Testis (tissue), 3 donors: ENCODE measurements around the gene SLC25A41. TPM values are rescaled to one million over a fixed set of nuclear protein-coding genes. Genes with fewer than 3 reads are reported as not detected.
A peak's percentile ranks its signal among the peaks of the same experiment; 100 is the strongest.

ENCODE experiments used
- DNase-seq: peaks from one replicate; pipeline ENCODE4 v3.0.0-alpha.2; 2019
- H3K27ac ChIP-seq, 2 donors: fragments of 200-600 bp; sonication (generic); one replicate each; pipeline ENCODE4 v1.5.1; 2019
- H3K27me3 ChIP-seq: fragments of 200-600 bp; sonication (generic); one replicate; pipeline ENCODE4 v1.5.1; 2019
- H3K36me3 ChIP-seq: fragments of 200-600 bp; sonication (generic); one replicate; pipeline ENCODE4 v1.5.1; 2017; ENCODE audit warnings: low read depth; ENCODE audit errors: missing control alignments
- H3K4me1 ChIP-seq: fragments of 200-600 bp; sonication (generic); one replicate; pipeline ENCODE4 v1.5.1; 2019
- H3K4me3 ChIP-seq, 2 donors: fragments of 200-600 bp; sonication (generic); one replicate each; pipeline ENCODE4 v1.5.1; 2017 to 2019
- H3K9me3 ChIP-seq: fragments of 200-600 bp; sonication (generic); one replicate; pipeline ENCODE4 v1.5.1; 2017
- POLR2A ChIP-seq: fragments of 450-650 bp; IDR thresholded peaks from one replicate; pipeline ENCODE4 v1.6.1; 2017; ENCODE audit warnings: antibody characterized with exemption, mild to moderate bottlenecking, moderate library complexity
- WGBS, 2 donors: methylation state at CpG; one replicate each; pipeline ENCODE4 v1.1.5; 2018; 5-methylcytosine and 5-hydroxymethylcytosine counted together
- intact Hi-C: fragments of 100-400 bp; cut with DNase I; formaldehyde crosslinking; loops from one replicate; pipeline ENCODE4 v1.15.1; 2023; ENCODE audit warnings: low total_unique reads
- polyA plus RNA-seq: library from polyadenylated mRNA; stranded (reverse); fragments of 350-450 nt; fragmentation: Illumina TruSeq; extraction: RNeasy Lipid Tissue Mini Kit (QIAGEN cat#74804); gene quantifications from one replicate; pipeline ENCODE4 v1.2.3, GENCODE V29; 2014; ENCODE audit warnings: low read depth, low replicate concordance; ENCODE audit not compliant: insufficient read depth
- total RNA-seq, 2 donors: library from RNA; depleted of rRNA; stranded (reverse); fragments of >200 nt; gene quantifications; one replicate each; pipeline ENCODE4 v1.2.3, GENCODE V29; 2016
- TF ChIP-seq, protein P1 (sequence below), 3 experiments: fragments of 450-650 bp in 2 of 3; fragments of 200-600 bp in 1 of 3; sonication (generic) in 1 of 3; IDR thresholded peaks; one replicate each; pipeline ENCODE4 v1.5.1; 2016 to 2019; ENCODE audit warnings: antibody characterized with exemption in 3 of 3, mild to moderate bottlenecking in 2 of 3, moderate library complexity in 1 of 3

The SLC25A41 gene
- total and polyA plus RNA-seq, 3 donors from 2014 or later: 3.2 to 7.6 (median 3.9) TPM

- no peak overlapping the region for H3K4me3 ChIP-seq
- intact Hi-C loops: loop anchor here (5.0 kb wide), 1 partner anchor 35 kb away; the partner anchor contains the start of gene GTF2F1
- H3K27ac ChIP-seq: no peak overlapping the region
- H3K4me1 ChIP-seq: peaks cover 13% of the 10 kb centered on the region
- no peaks in the 10 kb centered on the region for H3K36me3 ChIP-seq
- H3K27me3 ChIP-seq: no peaks in the 10 kb centered on the region
- no peaks in the 10 kb centered on the region for H3K9me3 ChIP-seq
- 94 to 100% methylated on average over 1 to 18 of the region's 18 CpGs for WGBS, 2 donors
- no peak for DNase-seq
- TF ChIP-seq, protein P1, sequence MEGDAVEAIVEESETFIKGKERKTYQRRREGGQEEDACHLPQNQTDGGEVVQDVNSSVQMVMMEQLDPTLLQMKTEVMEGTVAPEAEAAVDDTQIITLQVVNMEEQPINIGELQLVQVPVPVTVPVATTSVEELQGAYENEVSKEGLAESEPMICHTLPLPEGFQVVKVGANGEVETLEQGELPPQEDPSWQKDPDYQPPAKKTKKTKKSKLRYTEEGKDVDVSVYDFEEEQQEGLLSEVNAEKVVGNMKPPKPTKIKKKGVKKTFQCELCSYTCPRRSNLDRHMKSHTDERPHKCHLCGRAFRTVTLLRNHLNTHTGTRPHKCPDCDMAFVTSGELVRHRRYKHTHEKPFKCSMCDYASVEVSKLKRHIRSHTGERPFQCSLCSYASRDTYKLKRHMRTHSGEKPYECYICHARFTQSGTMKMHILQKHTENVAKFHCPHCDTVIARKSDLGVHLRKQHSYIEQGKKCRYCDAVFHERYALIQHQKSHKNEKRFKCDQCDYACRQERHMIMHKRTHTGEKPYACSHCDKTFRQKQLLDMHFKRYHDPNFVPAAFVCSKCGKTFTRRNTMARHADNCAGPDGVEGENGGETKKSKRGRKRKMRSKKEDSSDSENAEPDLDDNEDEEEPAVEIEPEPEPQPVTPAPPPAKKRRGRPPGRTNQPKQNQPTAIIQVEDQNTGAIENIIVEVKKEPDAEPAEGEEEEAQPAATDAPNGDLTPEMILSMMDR (IDR thresholded peaks at IDR 0.05): no peak
- no peak for TF ChIP-seq POLR2A
Observed at GRCh38 chr19:6427131-6427530, 6.4 kb downstream of the SLC25A41 start.

- TF ChIP-seq, protein P1 (IDR thresholded peaks at IDR 0.05): peak in 1 of 3 experiments; percentile 11
- no peak for TF ChIP-seq POLR2A
- H3K4me1 ChIP-seq: peaks cover 16% of the 10 kb centered on the region
- H3K27ac ChIP-seq: peak overlapping the region; percentile 53 to 87
- H3K36me3 ChIP-seq: no peaks in the 10 kb centered on the region
- peak overlapping the region in 1 of 2 donors; percentile 44 for H3K4me3 ChIP-seq
- DNase-seq: no peak
- WGBS, 2 donors: 71 to 73% methylated on average over 19 to 21 of the region's 21 CpGs
- no peaks in the 10 kb centered on the region for H3K9me3 ChIP-seq
- intact Hi-C loops: loop anchor here (5.0 kb wide), 1 partner anchor 34 kb away; the partner anchor contains the start of gene GTF2F1
- H3K27me3 ChIP-seq: no peaks in the 10 kb centered on the region
Observed at GRCh38 chr19:6425732-6426620, 7.6 kb downstream of the SLC25A41 start.

- peak overlapping the region in 1 of 2 donors; percentile 44 for H3K4me3 ChIP-seq
- intact Hi-C loops: loop anchor here (5.0 kb wide), 1 partner anchor 33 kb away; the partner anchor contains the start of gene GTF2F1
Observed at GRCh38 chr19:6424939-6425731, 8.4 kb downstream of the SLC25A41 start.

DNA sequence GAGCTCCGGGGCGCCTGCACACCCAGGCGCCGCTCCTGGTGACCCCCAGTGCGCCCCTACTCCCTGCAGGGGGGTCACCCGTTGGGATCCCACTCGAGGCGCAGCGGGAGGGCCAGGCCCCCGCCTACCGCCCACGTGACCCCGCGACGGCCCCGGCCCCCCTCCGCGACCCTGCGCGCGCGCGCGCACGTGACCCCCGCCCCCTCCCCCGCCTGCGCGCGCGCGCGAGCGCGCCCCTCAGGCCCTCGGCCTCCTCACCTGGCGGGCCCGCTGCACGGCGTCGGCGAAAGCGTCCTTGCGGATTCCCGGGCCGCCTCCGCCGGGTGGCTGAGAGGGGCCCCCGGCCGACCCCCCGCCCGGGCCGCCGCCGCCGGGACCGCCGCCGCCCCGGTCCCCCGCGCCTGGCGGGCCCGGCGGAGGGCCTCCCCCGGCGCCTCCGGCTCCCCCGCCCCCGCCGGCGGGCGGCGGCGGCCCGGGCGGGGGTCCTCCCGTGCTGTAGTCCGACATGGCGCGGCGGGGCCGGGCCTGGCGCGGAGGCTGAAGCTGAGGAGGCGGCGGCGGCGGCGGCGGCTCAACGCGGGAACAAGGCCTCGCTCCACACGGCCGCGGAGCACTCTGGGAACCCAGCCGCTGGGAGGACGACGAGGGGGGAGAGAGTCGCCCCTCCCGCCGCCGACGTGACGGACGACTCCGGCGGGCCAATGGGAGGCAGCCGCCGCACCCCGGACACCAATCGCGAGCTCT is 9.2 kb downstream of the SLC25A41 start, which contains the start of gene KHSRP:
KHSRP (minus strand) TSS at position 617 of the 744 bp plus-strand sequence; CDS start at position 507, 110 bp downstream.
- peak; percentile 66 for TF ChIP-seq POLR2A
- TF ChIP-seq, protein P1 (IDR thresholded peaks at IDR 0.05): no peak
- no peak for DNase-seq
- Histone ChIP-seq H3K27ac (peak within 1 kb of the TSS; percentile 74 to 87), H3K36me3 (no peaks in the 10 kb centered on the region), H3K4me1 (peaks cover 16% of the 10 kb centered on the region), H3K27me3 (no peaks in the 10 kb centered on the region), H3K4me3 (peak within 1 kb of the TSS; percentile 82 to 88), H3K9me3 (no peaks in the 10 kb centered on the region)
- WGBS, 2 donors: 0% methylated on average over 6 to 59 of the region's 114 CpGs
- intact Hi-C loops: no loop called here

More at GRCh38 chr19:6424939-6425731, 8.4 kb downstream of the SLC25A41 start:
- peak overlapping the region; percentile 53 to 87 for H3K27ac ChIP-seq
- 2 to 6% methylated on average over 38 to 43 of the region's 43 CpGs for WGBS, 2 donors
- no peaks in the 10 kb centered on the region for H3K36me3 ChIP-seq
- no peak for TF ChIP-seq POLR2A
- TF ChIP-seq, protein P1 (IDR thresholded peaks at IDR 0.05): peak in 1 of 3 experiments; percentile 1
- no peaks in the 10 kb centered on the region for H3K27me3 ChIP-seq
- peaks cover 16% of the 10 kb centered on the region for H3K4me1 ChIP-seq
- DNase-seq: peak; percentile 100
- no peaks in the 10 kb centered on the region for H3K9me3 ChIP-seq
